A549 (cell line): ENCODE data around the gene IL4R. TPM values are rescaled to one million over a fixed set of nuclear protein-coding genes. Genes with fewer than 3 reads are reported as not detected.

Source experiments
- ATAC-seq, 2 experiments: fragments of 200-7000 bp in 1 of 2; fragments of >200 bp in 1 of 2; cut with Nextera tagmentation in 1 of 2; cut with Tn5 transposase in 1 of 2; 3 replicates each; pipeline versions ENCODE4 v1.8.0 to v1.9.1; 2018 to 2020; ENCODE audit warnings: mild to moderate bottlenecking in 1 of 2, moderate library complexity in 1 of 2
- CTCF ChIA-PET: fragments of 300-600 bp; sonication (Branson Sonifier 250); formaldehyde crosslinking; extraction: SDS; loops from one replicate; lab custom pipeline; 2021; ENCODE audit warnings: antibody characterized with exemption, inconsistent platforms; lab: Yijun Ruan, JAX
- POLR2A ChIA-PET: fragments of 350-600 bp; formaldehyde crosslinking; extraction: SDS; loops from one replicate; lab custom pipeline; 2021; ENCODE audit warnings: antibody characterized with exemption, inconsistent platforms; lab: Yijun Ruan, JAX
- DNase-seq, 2 experiments: peaks; one replicate each; pipeline versions ENCODE4 v3.0.0 to v3.0.0-alpha.2; 2011 to 2016; ENCODE audit warnings: low read depth in 1 of 2, low spot score in 1 of 2
- FAIRE-seq: peaks from 2 replicates; lab custom pipeline; 2011; peaks lifted over from hg19 to GRCh38; lab: Jason Lieb, UNC
- H3K27ac ChIP-seq, 2 experiments: fragments of >200 bp; sonication (Bioruptor Twin); formaldehyde crosslinking; 3 replicates each; pipeline ENCODE4 v1.5.1; 2016 to 2017
- H3K4me1 ChIP-seq: fragments of >200 bp; sonication (Bioruptor Twin); formaldehyde crosslinking; 3 replicates; pipeline ENCODE4 v1.6.1; 2016
- H3K4me2 ChIP-seq: fragments of >200 bp; sonication (Bioruptor Twin); formaldehyde crosslinking; 3 replicates; pipeline ENCODE4 v1.6.1; 2016
- H3K4me3 ChIP-seq: fragments of >200 bp; sonication (Bioruptor Twin); formaldehyde crosslinking; 3 replicates; pipeline ENCODE4 v1.5.1; 2016
- H3K9me3 ChIP-seq: fragments of >200 bp; sonication (Bioruptor Twin); formaldehyde crosslinking; 3 replicates; pipeline ENCODE4 v1.6.1; 2016
- CBX8 ChIP-seq: fragments of 200-600 bp; sonication (generic); IDR thresholded peaks from 2 replicates; pipeline ENCODE4 v1.6.1; 2016
- CTCF ChIP-seq: fragments of >200 bp; sonication (Bioruptor Twin); formaldehyde crosslinking; IDR thresholded peaks from 3 replicates; pipeline ENCODE4 v1.5.1; 2016
- EHF ChIP-seq: fragments of 250-450 bp; sonication (Bioruptor Pico); IDR thresholded peaks from 2 replicates; pipeline ENCODE4 v1.5.0; 2020; ENCODE audit warnings: mild to moderate bottlenecking
- FOSB ChIP-seq: fragments of 250-450 bp; sonication (Bioruptor Pico); IDR thresholded peaks from 2 replicates; pipeline ENCODE4 v1.5.0; 2020; ENCODE audit warnings: mild to moderate bottlenecking, moderate library complexity
- GATA3 ChIP-seq: IDR thresholded peaks from 2 replicates; pipeline ENCODE4 v1.6.1; 2012; ENCODE audit warnings: borderline replicate concordance
- HES2 ChIP-seq: fragments of >200 bp; sonication (Bioruptor Twin); formaldehyde crosslinking; IDR thresholded peaks from 2 replicates; pipeline ENCODE4 v1.6.1; 2016
- HOXB13 ChIP-seq: fragments of 250-450 bp; sonication (Bioruptor Pico); IDR thresholded peaks from 2 replicates; pipeline ENCODE4 v1.5.0; 2020; ENCODE audit warnings: low read depth, mild to moderate bottlenecking, moderate library complexity
- JUN ChIP-seq, 2 experiments: fragments of >200 bp; sonication (Bioruptor Twin); formaldehyde crosslinking; IDR thresholded peaks; 2 replicates in 1 of 2; 3 replicates in 1 of 2; pipeline ENCODE4 v1.6.1; 2016 to 2017
- KDM5A ChIP-seq: fragments of 200-600 bp; sonication (generic); IDR thresholded peaks from 2 replicates; pipeline ENCODE4 v1.6.1; 2016; ENCODE audit warnings: antibody characterized with exemption, mild to moderate bottlenecking
- NR3C1 ChIP-seq: fragments of >200 bp; sonication (Bioruptor Twin); formaldehyde crosslinking; IDR thresholded peaks from 3 replicates; pipeline ENCODE4 v1.6.1; 2017
- POLR2A ChIP-seq: IDR thresholded peaks from 2 replicates; pipeline ENCODE4 v1.6.1; 2012; ENCODE audit warnings: mild to moderate bottlenecking, low read length
- POLR2AphosphoS2 ChIP-seq: conservative IDR thresholded peaks from 2 replicates; pipeline ENCODE4 v1.6.1; 2012; ENCODE audit warnings: low read length, improper control_type of control experiment, inconsistent platforms
- RAD21 ChIP-seq, 2 experiments: fragments of >200 bp in 1 of 2; sonication (Bioruptor Twin) in 1 of 2; formaldehyde crosslinking in 1 of 2; IDR thresholded peaks in 1 of 2; conservative IDR thresholded peaks in 1 of 2; 2 replicates in 1 of 2; 3 replicates in 1 of 2; pipeline ENCODE4 v1.6.1; 2012 to 2018; ENCODE audit warnings: inconsistent platforms in 1 of 2
- RARB ChIP-seq: fragments of 250-450 bp; sonication (Bioruptor Pico); IDR thresholded peaks from 2 replicates; pipeline ENCODE4 v1.8.0; 2021; ENCODE audit warnings: mild to moderate bottlenecking, moderate library complexity
- RCOR1 ChIP-seq: fragments of 150-350 bp; IDR thresholded peaks from 2 replicates; pipeline ENCODE4 v1.6.1; 2014; ENCODE audit warnings: antibody characterized with exemption, low read length, low read depth
- REST ChIP-seq: fragments of 200-600 bp; sonication (generic); IDR thresholded peaks from 2 replicates; pipeline ENCODE4 v1.6.1; 2016; ENCODE audit warnings: antibody characterized with exemption, mild to moderate bottlenecking, moderate library complexity
- TP53 ChIP-seq: fragments of 250-450 bp; sonication (Bioruptor Pico); IDR thresholded peaks from 2 replicates; pipeline ENCODE4 v1.5.0; 2021; ENCODE audit warnings: mild to moderate bottlenecking, moderate library complexity
- WGBS: methylation state at CpG from one replicate; pipeline ENCODE4 v1.1.6; 2017; ENCODE audit errors: missing lambda C conversion rate; 5-methylcytosine and 5-hydroxymethylcytosine counted together
- polyA plus RNA-seq, 4 experiments: library from polyadenylated mRNA; depleted of rRNA in 3 of 4; stranded (reverse); fragments of >200 nt; fragmentation: RNase III in 1 of 4; extraction: RNeasy Plus Mini Kit Qiagen cat#74134 plus additional on column Dnase treatment in 1 of 4; gene quantifications; 2 replicates in 3 of 4; 3 replicates in 1 of 4; pipeline ENCODE4 v1.2.3, GENCODE V29; 2011 to 2017
- TF ChIP-seq, protein P1 (sequence below): fragments of 150-350 bp; IDR thresholded peaks from 2 replicates; pipeline ENCODE4 v1.6.1; 2014; ENCODE audit warnings: low read depth, mild to moderate bottlenecking, low read length
- TF ChIP-seq, protein P2 (sequence below): fragments of 250-450 bp; sonication (Bioruptor Pico); IDR thresholded peaks from 2 replicates; pipeline ENCODE4 v1.5.0; 2020; ENCODE audit warnings: low read depth, mild to moderate bottlenecking, moderate library complexity

Gene IL4R
- polyA plus RNA-seq, 2 of the 4 experiments (the other 2 are of a cell fraction), result 14.4 to 19.3 TPM

- DNase-seq (no peak), FAIRE-seq (no peak), ATAC-seq (no peak)
- CTCF ChIA-PET, result interaction anchor here (1.0 to 3.5 kb wide), 6 partner anchors 14 to 195 kb away, joined by 3 to 22 read pairs (median 8); no protein-coding TSS in a partner anchor
- Histone ChIP-seq H3K27ac (no peak overlapping the region), H3K4me3 (no peak overlapping the region), H3K9me3 (0 out of 3 replicates have a peak, but pooled peaks cover 3% of the 10 kb centered on the region), H3K4me2 (no peak overlapping the region)
- POLR2A ChIA-PET, result no interaction called here
- TF ChIP-seq FOSB (CRISPR knock-in tag) (no peak), RAD21 (conservative IDR thresholded peaks at IDR 0.05 in 1 of 2, IDR thresholded peaks at IDR 0.05 in 1 of 2) (no peak), RARB (no peak), CTCF (no peak), EHF (no peak), JUN (IDR thresholded peaks at IDR 0.05) (no peak), CBX8 (no peak), TP53 (CRISPR knock-in tag) (no peak), GATA3 (no peak), POLR2A (no peak), REST (no peak), KDM5A (no peak), NR3C1 (no peak), RCOR1 (no peak), HOXB13 (CRISPR knock-in tag) (no peak), POLR2AphosphoS2 (no peak), HES2 (no peak)
- TF ChIP-seq, protein P1, sequence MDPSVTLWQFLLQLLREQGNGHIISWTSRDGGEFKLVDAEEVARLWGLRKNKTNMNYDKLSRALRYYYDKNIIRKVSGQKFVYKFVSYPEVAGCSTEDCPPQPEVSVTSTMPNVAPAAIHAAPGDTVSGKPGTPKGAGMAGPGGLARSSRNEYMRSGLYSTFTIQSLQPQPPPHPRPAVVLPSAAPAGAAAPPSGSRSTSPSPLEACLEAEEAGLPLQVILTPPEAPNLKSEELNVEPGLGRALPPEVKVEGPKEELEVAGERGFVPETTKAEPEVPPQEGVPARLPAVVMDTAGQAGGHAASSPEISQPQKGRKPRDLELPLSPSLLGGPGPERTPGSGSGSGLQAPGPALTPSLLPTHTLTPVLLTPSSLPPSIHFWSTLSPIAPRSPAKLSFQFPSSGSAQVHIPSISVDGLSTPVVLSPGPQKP, result no peak
- TF ChIP-seq, protein P2, sequence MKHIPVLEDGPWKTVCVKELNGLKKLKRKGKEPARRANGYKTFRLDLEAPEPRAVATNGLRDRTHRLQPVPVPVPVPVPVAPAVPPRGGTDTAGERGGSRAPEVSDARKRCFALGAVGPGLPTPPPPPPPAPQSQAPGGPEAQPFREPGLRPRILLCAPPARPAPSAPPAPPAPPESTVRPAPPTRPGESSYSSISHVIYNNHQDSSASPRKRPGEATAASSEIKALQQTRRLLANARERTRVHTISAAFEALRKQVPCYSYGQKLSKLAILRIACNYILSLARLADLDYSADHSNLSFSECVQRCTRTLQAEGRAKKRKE (CRISPR knock-in tag), result no peak
- TF ChIP-seq, all 56 proteins: peak for 0
- WGBS, result 86% methylated on average over 8 of the region's 8 CpGs
- H3K4me1 ChIP-seq, result no peaks in the 10 kb centered on the region
Measured at GRCh38 chr16:27374221-27374803, 60.5 kb downstream of the IL4R start.
